ENCODE results near the gene PCLAF.
"Not testable (repeated sequence)": the region's sequence is repeated elsewhere in the genome, so short reads cannot be mapped to it uniquely, and the experiment has no call there.

The PCLAF gene

DNA sequence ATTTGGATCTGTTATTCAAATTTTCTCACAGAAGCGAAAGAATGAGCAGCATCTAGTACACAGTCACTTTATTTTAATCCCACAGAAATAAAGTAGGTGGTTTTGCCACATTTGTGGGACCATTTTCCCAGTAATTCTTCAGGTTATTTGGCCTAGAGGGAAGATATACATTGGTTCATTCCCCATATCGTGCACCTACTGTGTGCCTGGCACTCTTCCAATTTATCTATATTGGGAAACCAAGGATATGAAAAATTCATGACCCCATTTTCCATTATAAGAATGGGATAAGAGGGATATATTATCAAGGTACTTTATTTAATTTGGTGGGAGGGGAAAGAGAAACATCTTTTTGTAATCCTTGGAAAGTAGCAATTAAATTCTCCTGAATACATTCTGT lies 41.5 kb upstream of the PCLAF start:
- no peak overlapping the region for H3K4me3 ChIP-seq (replicated peaks in 1 of 2; ENCODE audit: low read depth in 2 of 2, low read length in 2 of 2)
- no peak for DNase-seq (ENCODE audit: low read depth in 2 of 2)
- TF ChIP-seq, protein P1, sequence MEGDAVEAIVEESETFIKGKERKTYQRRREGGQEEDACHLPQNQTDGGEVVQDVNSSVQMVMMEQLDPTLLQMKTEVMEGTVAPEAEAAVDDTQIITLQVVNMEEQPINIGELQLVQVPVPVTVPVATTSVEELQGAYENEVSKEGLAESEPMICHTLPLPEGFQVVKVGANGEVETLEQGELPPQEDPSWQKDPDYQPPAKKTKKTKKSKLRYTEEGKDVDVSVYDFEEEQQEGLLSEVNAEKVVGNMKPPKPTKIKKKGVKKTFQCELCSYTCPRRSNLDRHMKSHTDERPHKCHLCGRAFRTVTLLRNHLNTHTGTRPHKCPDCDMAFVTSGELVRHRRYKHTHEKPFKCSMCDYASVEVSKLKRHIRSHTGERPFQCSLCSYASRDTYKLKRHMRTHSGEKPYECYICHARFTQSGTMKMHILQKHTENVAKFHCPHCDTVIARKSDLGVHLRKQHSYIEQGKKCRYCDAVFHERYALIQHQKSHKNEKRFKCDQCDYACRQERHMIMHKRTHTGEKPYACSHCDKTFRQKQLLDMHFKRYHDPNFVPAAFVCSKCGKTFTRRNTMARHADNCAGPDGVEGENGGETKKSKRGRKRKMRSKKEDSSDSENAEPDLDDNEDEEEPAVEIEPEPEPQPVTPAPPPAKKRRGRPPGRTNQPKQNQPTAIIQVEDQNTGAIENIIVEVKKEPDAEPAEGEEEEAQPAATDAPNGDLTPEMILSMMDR (IDR thresholded peaks at IDR 0.05; ENCODE audit: low read depth, low read length), result no peak

DNA sequence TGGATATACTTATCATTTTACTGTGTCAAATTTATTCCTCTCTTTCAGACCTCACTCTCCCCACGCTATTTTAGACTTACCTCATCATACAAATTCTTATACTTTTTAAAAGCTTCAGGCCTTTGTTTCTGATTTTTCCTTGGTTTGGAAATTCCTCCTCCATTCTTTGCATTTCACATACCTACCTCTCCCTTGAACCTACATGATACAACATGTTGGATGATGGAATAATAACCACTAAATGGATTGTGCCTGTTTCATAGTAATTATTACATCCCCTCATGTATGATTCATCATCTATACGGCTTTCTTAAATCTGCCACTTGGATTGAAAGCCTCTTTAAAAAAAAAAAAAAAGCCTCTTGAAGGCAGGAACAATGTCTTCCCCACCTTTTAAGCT lies 31.0 kb upstream of the PCLAF start:
- DNase-seq (ENCODE audit: low read depth in 2 of 2), result no peak
- TF ChIP-seq, protein P1 (IDR thresholded peaks at IDR 0.05; ENCODE audit: low read depth, low read length), result no peak
- H3K4me3 ChIP-seq (replicated peaks in 1 of 2; ENCODE audit: low read depth in 2 of 2, low read length in 2 of 2), result no peak overlapping the region

DNA sequence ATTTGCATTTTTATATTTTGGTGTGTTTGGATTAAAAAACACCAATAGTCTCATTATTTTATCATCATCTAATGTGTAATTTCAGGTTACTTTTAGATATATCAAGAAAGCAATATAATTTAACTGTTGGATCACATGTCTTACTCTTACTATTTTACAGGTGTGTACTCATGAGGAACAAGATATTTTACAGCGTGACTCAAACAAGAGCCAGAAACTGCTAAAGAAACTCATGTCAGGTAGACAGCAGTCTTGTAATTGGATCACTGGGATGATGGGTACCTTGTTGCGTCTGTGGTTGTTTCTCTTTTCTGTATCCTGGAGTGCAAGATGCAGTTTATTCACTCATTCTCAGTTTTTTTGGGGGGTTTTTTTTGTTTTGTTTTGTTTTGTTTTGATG lies 19.3 kb upstream of the PCLAF start:
- no peak overlapping the region for H3K4me3 ChIP-seq (replicated peaks in 1 of 2; ENCODE audit: low read depth in 2 of 2, low read length in 2 of 2)
- DNase-seq (ENCODE audit: low read depth in 2 of 2), result no peak
- TF ChIP-seq, protein P1 (IDR thresholded peaks at IDR 0.05; ENCODE audit: low read depth, low read length), result no peak

DNA sequence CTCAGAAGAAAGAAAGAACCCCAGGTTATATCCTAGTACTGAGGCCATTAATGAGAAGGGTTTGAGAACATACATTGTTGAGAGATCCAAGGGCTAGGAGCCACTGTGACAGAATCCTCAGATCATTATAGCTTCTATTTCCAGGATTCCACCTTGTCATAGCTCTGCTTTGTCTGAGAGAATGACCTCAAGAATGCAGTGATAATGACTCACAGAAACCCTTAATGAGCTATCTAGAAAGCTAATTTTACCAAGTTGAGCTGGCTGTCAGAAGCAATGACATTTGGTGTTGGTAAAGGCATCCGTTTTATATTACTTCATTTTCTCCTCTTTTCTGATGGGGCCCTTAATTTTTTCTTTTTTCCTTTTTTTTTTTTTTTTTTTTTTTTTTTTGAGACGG lies 17.3 kb upstream of the PCLAF start:
- no peak for DNase-seq (ENCODE audit: low read depth in 2 of 2)
- no peak overlapping the region for H3K4me3 ChIP-seq (replicated peaks in 1 of 2; ENCODE audit: low read depth in 2 of 2, low read length in 2 of 2)
- TF ChIP-seq, protein P1 (IDR thresholded peaks at IDR 0.05; ENCODE audit: low read depth, low read length), result no peak

DNA sequence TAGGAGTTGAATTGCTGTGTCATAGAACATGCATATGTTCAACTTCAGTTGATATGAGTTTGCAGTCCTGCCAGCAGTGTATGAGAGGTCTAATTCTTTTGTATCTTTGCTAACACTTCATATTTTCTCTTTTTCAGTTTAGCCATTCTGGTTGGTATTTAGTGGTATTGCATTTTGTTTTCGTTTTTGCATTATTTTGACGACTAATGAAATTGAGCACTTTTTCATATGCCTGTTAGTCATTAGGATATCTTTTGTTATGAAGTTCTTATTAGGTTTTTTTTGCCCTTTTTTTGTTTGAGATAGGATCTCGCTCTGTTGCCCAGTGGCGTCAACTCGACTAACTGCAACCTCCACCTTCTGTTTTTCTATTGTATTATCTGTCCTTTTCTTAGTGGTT lies 15.5 kb upstream of the PCLAF start:
- TF ChIP-seq, protein P1 (IDR thresholded peaks at IDR 0.05; ENCODE audit: low read depth, low read length), result no peak
- DNase-seq (ENCODE audit: low read depth in 2 of 2), result no peak
- no peak overlapping the region for H3K4me3 ChIP-seq (replicated peaks in 1 of 2; ENCODE audit: low read depth in 2 of 2, low read length in 2 of 2)

DNA sequence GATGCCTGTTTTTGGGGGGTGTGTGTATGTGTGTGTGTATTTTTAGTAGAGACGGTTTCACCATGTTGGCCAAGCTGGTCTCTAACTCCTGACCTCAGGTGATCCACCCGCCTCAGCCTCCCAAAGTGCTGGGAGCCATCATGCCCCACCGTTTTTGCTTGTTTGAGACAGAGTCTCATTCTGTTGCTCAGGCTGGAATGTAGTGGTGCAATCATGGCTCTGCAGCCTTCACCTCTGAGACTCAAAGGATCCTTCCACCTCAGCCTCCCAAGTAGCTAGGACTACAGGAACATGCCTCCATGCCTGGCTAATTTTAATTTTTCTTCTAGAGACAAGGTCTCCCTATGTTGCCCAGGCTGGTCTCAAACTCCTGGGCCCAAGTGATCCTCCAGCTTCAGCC lies 11.2 kb upstream of the PCLAF start:
- not testable (repeated sequence) for DNase-seq (ENCODE audit: low read depth in 2 of 2); H3K4me3 ChIP-seq (replicated peaks in 1 of 2; ENCODE audit: low read depth in 2 of 2, low read length in 2 of 2)

DNA sequence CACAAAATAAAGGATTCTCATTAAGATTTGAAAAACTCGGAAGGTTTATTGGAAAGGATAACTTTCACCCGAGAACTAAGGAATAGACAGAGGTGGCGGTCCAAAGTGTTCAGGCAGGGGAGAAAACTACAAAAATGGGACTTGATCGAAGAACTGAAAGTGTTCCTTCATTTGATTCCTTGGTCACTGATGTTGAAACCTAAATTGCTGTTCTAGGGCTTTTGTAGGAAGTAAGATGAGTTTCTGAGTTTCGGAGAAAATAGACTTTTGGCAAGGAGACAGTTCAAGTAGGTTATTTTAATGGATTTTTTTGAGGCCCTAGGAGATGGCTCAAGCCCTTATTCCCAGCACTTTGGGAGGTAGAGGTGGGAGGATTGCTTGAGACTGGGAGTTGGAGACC lies 7.8 kb upstream of the PCLAF start:
- TF ChIP-seq, protein P1 (IDR thresholded peaks at IDR 0.05; ENCODE audit: low read depth, low read length), result no peak
- no peak overlapping the region for H3K4me3 ChIP-seq (replicated peaks in 1 of 2; ENCODE audit: low read depth in 2 of 2, low read length in 2 of 2)
- DNase-seq (ENCODE audit: low read depth in 2 of 2), result no peak
